Measurements from ENCODE around the gene LTBP4.

LTBP4 gene

GRCh38 chr19:40604647-40605215 lies 3.6 kb downstream of the LTBP4 start:
- peak overlapping the region; percentile 97 for H3K27ac ChIP-seq
- no peak for TF ChIP-seq CTCF (IDR thresholded peaks at IDR 0.05)
- TF ChIP-seq ZFX (IDR thresholded peaks at IDR 0.05; ENCODE audit: borderline replicate concordance): no peak

GRCh38 chr19:40605216-40605971 lies 4.2 kb downstream of the LTBP4 start:
- no peak for TF ChIP-seq ZFX (IDR thresholded peaks at IDR 0.05; ENCODE audit: borderline replicate concordance)
- TF ChIP-seq CTCF (IDR thresholded peaks at IDR 0.05): peak; percentile 48
- H3K27ac ChIP-seq: peak overlapping the region; percentile 97

GRCh38 chr19:40607311-40608239 lies 6.4 kb downstream of the LTBP4 start:
- TF ChIP-seq CTCF (IDR thresholded peaks at IDR 0.05): no peak
- no peak for TF ChIP-seq ZFX (IDR thresholded peaks at IDR 0.05; ENCODE audit: borderline replicate concordance)
- peak overlapping the region; percentile 97 for H3K27ac ChIP-seq

GRCh38 chr19:40608240-40608621 lies 7.1 kb downstream of the LTBP4 start:
- TF ChIP-seq ZFX (IDR thresholded peaks at IDR 0.05; ENCODE audit: borderline replicate concordance) (no peak), CTCF (IDR thresholded peaks at IDR 0.05) (no peak)
- H3K27ac ChIP-seq: peak overlapping the region; percentile 97

- peak overlapping the region; percentile 97 for H3K27ac ChIP-seq
- no peak for TF ChIP-seq ZFX (IDR thresholded peaks at IDR 0.05; ENCODE audit: borderline replicate concordance)
Observed at GRCh38 chr19:40608957-40609356, 7.8 kb downstream of the LTBP4 start.

GRCh38 chr19:40609561-40610395 lies 8.6 kb downstream of the LTBP4 start:
- peak overlapping the region; percentile 97 for H3K27ac ChIP-seq
- no peak for TF ChIP-seq CTCF (IDR thresholded peaks at IDR 0.05)
- no peak for TF ChIP-seq ZFX (IDR thresholded peaks at IDR 0.05; ENCODE audit: borderline replicate concordance)
